ENCODE measurements around the gene TOM1L2. TPM values are rescaled to one million over a fixed set of nuclear protein-coding genes. Genes with fewer than 3 reads are reported as not detected.
"Not testable (repeated sequence)": the region's sequence is repeated elsewhere in the genome, so short reads cannot be mapped to it uniquely, and the experiment has no call there.

The TOM1L2 gene
- total RNA-seq, 1 donor from 2014 or later: 27.1 TPM

GRCh38 chr17:17819111-17819510 lies 153.1 kb downstream of the TOM1L2 start:
- no peak for DNase-seq

GRCh38 chr17:17818088-17818526 lies 154.1 kb downstream of the TOM1L2 start:
- no peak for DNase-seq

- no peak for DNase-seq
Measured at GRCh38 chr17:17817552-17817947, 154.7 kb downstream of the TOM1L2 start.

GRCh38 chr17:17816831-17817551 lies 155.2 kb downstream of the TOM1L2 start:
- no peak for DNase-seq

- no peak for DNase-seq
Measured at GRCh38 chr17:17816240-17816814, 155.9 kb downstream of the TOM1L2 start.

GRCh38 chr17:17815436-17816200 lies 156.6 kb downstream of the TOM1L2 start:
- DNase-seq: no peak

GRCh38 chr17:17815062-17815406 lies 157.2 kb downstream of the TOM1L2 start:
- DNase-seq: no peak

- no peak for DNase-seq
Measured at GRCh38 chr17:17814162-17815061, 157.8 kb downstream of the TOM1L2 start.

GRCh38 chr17:17813725-17814095 lies 158.5 kb downstream of the TOM1L2 start:
- no peak for DNase-seq

GRCh38 chr17:17813055-17813724 lies 159.0 kb downstream of the TOM1L2 start:
- no peak for DNase-seq

- no peak for DNase-seq
Measured at GRCh38 chr17:17812211-17813054, 159.8 kb downstream of the TOM1L2 start.

GRCh38 chr17:17811381-17812210 lies 160.6 kb downstream of the TOM1L2 start:
- peak; percentile 55 for DNase-seq

GRCh38 chr17:17810895-17811248 lies 161.3 kb downstream of the TOM1L2 start:
- DNase-seq: no peak

- peak; percentile 72 for DNase-seq
Measured at GRCh38 chr17:17810084-17810894, 161.9 kb downstream of the TOM1L2 start.

GRCh38 chr17:17809531-17810083 lies 162.6 kb downstream of the TOM1L2 start:
- no peak for DNase-seq

- DNase-seq: peak; percentile 19
Measured at GRCh38 chr17:17808706-17809432, 163.3 kb downstream of the TOM1L2 start.

- DNase-seq: not testable (repeated sequence)
Measured at GRCh38 chr17:17808200-17808599, 164.0 kb downstream of the TOM1L2 start.

- DNase-seq: no peak
Measured at GRCh38 chr17:17807440-17807839, 164.8 kb downstream of the TOM1L2 start.

Measured in skin of body (tissue), 2 donors.